B cell (primary cell): ENCODE data around the gene PADI3.

Experiments used
- EZH2 ChIP-seq: IDR thresholded peaks from 2 replicates; pipeline ENCODE4 v1.6.1; 2012; ENCODE audit warnings: borderline replicate concordance, low read depth, mild to moderate bottlenecking, moderate library complexity, low read length; ENCODE audit not compliant: insufficient read depth, poor library complexity, severe bottlenecking
- TF ChIP-seq, protein P1 (sequence below): fragments of 200-600 bp; IDR thresholded peaks from one replicate; pipeline ENCODE4 v1.8.0; 2022; ENCODE audit warnings: antibody characterized with exemption, mild to moderate bottlenecking

DNA sequence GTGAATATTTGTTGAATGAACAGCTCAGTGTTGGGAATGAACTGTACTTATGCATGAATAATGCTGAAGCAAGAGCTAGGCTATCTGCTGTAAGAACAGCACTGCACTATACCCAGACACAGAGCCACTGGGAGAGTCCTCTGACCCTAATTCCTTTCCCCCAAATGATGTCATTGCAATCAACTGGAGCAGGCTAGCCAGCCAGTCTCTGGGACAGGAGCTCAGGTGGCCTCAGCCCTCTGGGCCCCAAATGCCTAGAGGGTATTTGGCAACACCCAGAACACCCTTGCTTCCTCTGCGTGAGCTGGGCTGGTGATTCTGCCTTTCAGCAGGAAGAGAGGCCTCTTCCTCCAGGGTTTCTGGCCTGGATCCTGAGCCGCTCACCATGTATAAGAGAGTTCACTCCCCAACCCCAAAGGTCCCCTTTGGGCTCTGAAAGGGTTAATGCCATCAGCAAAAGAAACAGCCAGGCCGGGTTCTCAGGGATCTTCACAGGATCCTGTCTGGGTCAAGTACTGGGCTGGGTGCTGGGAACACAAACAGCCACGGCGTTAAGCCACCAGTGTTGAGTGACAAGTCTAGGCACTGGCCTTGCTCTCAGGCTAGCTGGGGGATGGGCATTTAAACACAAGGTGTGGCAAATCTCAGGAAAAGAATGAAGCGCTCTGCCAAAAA, 55.4 kb downstream of the PADI3 start:
- TF ChIP-seq, protein P1, sequence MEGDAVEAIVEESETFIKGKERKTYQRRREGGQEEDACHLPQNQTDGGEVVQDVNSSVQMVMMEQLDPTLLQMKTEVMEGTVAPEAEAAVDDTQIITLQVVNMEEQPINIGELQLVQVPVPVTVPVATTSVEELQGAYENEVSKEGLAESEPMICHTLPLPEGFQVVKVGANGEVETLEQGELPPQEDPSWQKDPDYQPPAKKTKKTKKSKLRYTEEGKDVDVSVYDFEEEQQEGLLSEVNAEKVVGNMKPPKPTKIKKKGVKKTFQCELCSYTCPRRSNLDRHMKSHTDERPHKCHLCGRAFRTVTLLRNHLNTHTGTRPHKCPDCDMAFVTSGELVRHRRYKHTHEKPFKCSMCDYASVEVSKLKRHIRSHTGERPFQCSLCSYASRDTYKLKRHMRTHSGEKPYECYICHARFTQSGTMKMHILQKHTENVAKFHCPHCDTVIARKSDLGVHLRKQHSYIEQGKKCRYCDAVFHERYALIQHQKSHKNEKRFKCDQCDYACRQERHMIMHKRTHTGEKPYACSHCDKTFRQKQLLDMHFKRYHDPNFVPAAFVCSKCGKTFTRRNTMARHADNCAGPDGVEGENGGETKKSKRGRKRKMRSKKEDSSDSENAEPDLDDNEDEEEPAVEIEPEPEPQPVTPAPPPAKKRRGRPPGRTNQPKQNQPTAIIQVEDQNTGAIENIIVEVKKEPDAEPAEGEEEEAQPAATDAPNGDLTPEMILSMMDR = no peak
- TF ChIP-seq EZH2 = no peak
